Keratinocyte (primary cell): ENCODE measurements around the gene SPPL3. TPM values are rescaled to one million over a fixed set of nuclear protein-coding genes. Genes with fewer than 3 reads are reported as not detected.

Experiments used
- DNase-seq: peaks from one replicate; pipeline ENCODE4 v3.0.0-alpha.2; 2011; ENCODE audit warnings: low read depth, missing footprints, low spot score
- FAIRE-seq: peaks from 2 replicates; lab custom pipeline; 2011; peaks lifted over from hg19 to GRCh38; lab: Jason Lieb, UNC
- H2AFZ ChIP-seq: 2 replicates; pipeline ENCODE4 v1.6.0; 2012; ENCODE audit warnings: low read length, control low read depth, inconsistent platforms; ENCODE audit not compliant: control insufficient read depth
- H3K27ac ChIP-seq: 2 replicates; pipeline ENCODE4 v1.5.1; 2011; ENCODE audit warnings: low read length; ENCODE audit not compliant: control insufficient read depth, insufficient read depth
- H3K27me3 ChIP-seq: 3 replicates; pipeline ENCODE4 v1.6.0; 2011; ENCODE audit warnings: low read length; ENCODE audit not compliant: control insufficient read depth, insufficient read depth; ENCODE audit errors: extremely low read depth
- H3K36me3 ChIP-seq, 2 experiments: 2 replicates in 1 of 2; 3 replicates in 1 of 2; pipeline ENCODE4 v1.5.1; 2011; ENCODE audit warnings: low read length in 2 of 2, mild to moderate bottlenecking in 1 of 2; ENCODE audit not compliant: control insufficient read depth in 2 of 2, insufficient read depth in 2 of 2; ENCODE audit errors: extremely low read depth in 1 of 2
- H3K4me1 ChIP-seq: 3 replicates; pipeline ENCODE4 v1.5.1; 2011; ENCODE audit warnings: low read length; ENCODE audit not compliant: control insufficient read depth, insufficient read depth; ENCODE audit errors: extremely low read depth
- H3K4me2 ChIP-seq: 3 replicates; pipeline ENCODE4 v1.6.0; 2011; ENCODE audit warnings: low read depth, low read length; ENCODE audit not compliant: control insufficient read depth, insufficient read depth; ENCODE audit errors: extremely low read depth
- H3K4me3 ChIP-seq, 3 experiments: fragments of 200-600 bp in 1 of 3; sonication (generic) in 1 of 3; 2 replicates in 2 of 3; 3 replicates in 1 of 3; pipeline ENCODE4 v1.5.1; 2011 to 2016; ENCODE audit warnings: low read length in 3 of 3, mild to moderate bottlenecking in 3 of 3, control low read depth in 2 of 3, inconsistent platforms in 1 of 3, low read depth in 1 of 3, mixed read lengths in 1 of 3, mixed run types in 1 of 3, moderate library complexity in 1 of 3; ENCODE audit not compliant: control insufficient read depth in 2 of 3, insufficient read depth in 2 of 3; ENCODE audit errors: extremely low read depth in 1 of 3
- H3K79me2 ChIP-seq: 2 replicates; pipeline ENCODE4 v1.6.0; 2012; ENCODE audit warnings: low read length; ENCODE audit not compliant: control insufficient read depth, insufficient read depth
- H3K9ac ChIP-seq: 3 replicates; pipeline ENCODE4 v1.6.0; 2011; ENCODE audit warnings: low read length; ENCODE audit not compliant: control insufficient read depth, insufficient read depth; ENCODE audit errors: extremely low read depth
- H3K9me1 ChIP-seq: 3 replicates; pipeline ENCODE4 v1.6.0; 2011; ENCODE audit warnings: low read length; ENCODE audit not compliant: control insufficient read depth, insufficient read depth; ENCODE audit errors: extremely low read depth
- H3K9me3 ChIP-seq: 2 replicates; pipeline ENCODE4 v1.5.1; 2012; ENCODE audit warnings: low read depth, low read length; ENCODE audit not compliant: control insufficient read depth
- H4K20me1 ChIP-seq: 3 replicates; pipeline ENCODE4 v1.6.0; 2011; ENCODE audit warnings: low read length; ENCODE audit not compliant: control insufficient read depth, insufficient read depth; ENCODE audit errors: extremely low read depth
- CTCF ChIP-seq, 3 experiments: IDR thresholded peaks in 1 of 3; conservative IDR thresholded peaks in 1 of 3; optimal IDR thresholded peaks in 1 of 3; 2 replicates in 2 of 3; 3 replicates in 1 of 3; pipeline versions ENCODE3 to v1.5.1; 2011; ENCODE audit warnings: low read length in 3 of 3, mild to moderate bottlenecking in 3 of 3, moderate library complexity in 2 of 3, control low read depth in 1 of 3, inconsistent platforms in 1 of 3; ENCODE audit not compliant: insufficient read depth in 2 of 3; ENCODE audit errors: extremely low read depth in 1 of 3
- EZH2 ChIP-seq: IDR thresholded peaks from one replicate; pipeline ENCODE4 v1.6.1; 2012; ENCODE audit warnings: inconsistent platforms, mild to moderate bottlenecking, low read length, moderate library complexity
- dilution Hi-C: fragments of 300-500 bp; cut with MboI; formaldehyde crosslinking; loops from one replicate; pipeline ENCODE4 v1.7.0; 2020; ENCODE audit warnings: low sequenced_read_pairs; ENCODE audit not compliant: extremely low pct_ligation_motif_present
- polyA plus RNA-seq, 5 experiments: library from polyadenylated mRNA; depleted of rRNA in 3 of 5; stranded (reverse) in 3 of 5; stranded (forward) in 1 of 5; unstranded in 1 of 5; fragments of >200 nt; gene quantifications; 1 replicate in 1 of 5; 2 replicates in 3 of 5; 3 replicates in 1 of 5; pipeline versions ENCODE4 v1.2.1 to v1.2.3, GENCODE V29; 2011 to 2012; ENCODE audit warnings: missing spikeins in 2 of 5, low read depth in 1 of 5, low replicate concordance in 1 of 5

The SPPL3 gene
- polyA plus RNA-seq, 1 donor (not counting 4 experiments of a cell fraction or from before 2014, with no cell fraction given): 28.3 TPM

- dilution Hi-C loops: no loop called here
- Histone ChIP-seq H3K4me2 (no peak overlapping the region), H3K4me3 (no peak overlapping the region), H2AFZ (no peak overlapping the region), H3K79me2 (no peaks in the 10 kb centered on the region), H3K9ac (no peak overlapping the region), H3K36me3 (peaks cover 32 to 35% of the 10 kb centered on the region in 2 experiments), H3K27ac (no peak overlapping the region), H3K9me1 (no peaks in the 10 kb centered on the region), H3K27me3 (no peaks in the 10 kb centered on the region), H3K4me1 (peaks cover 8% of the 10 kb centered on the region), H3K9me3 (no peaks in the 10 kb centered on the region), H4K20me1 (no peaks in the 10 kb centered on the region)
- no peak for DNase-seq
- FAIRE-seq: no peak
- TF ChIP-seq EZH2: no peak
- no peak for TF ChIP-seq CTCF (optimal IDR thresholded peaks at IDR 0.05 in 1 of 3, IDR thresholded peaks at IDR 0.05 in 1 of 3, conservative IDR thresholded peaks at IDR 0.05 in 1 of 3; ENCODE audit: extremely low read depth in 1 of 3, insufficient read depth in 2 of 3, low read length in 3 of 3)
Measured at GRCh38 chr12:120766566-120766965, 137.6 kb downstream of the SPPL3 start.

- no peaks in the 10 kb centered on the region for H3K27me3 ChIP-seq
- H3K4me1 ChIP-seq: peaks cover 22% of the 10 kb centered on the region
- H4K20me1 ChIP-seq: no peaks in the 10 kb centered on the region
- dilution Hi-C loops: no loop called here
- H3K27ac ChIP-seq: no peak overlapping the region
- no peak for DNase-seq
- no peak overlapping the region for H2AFZ ChIP-seq
- peaks cover 32 to 42% of the 10 kb centered on the region in 2 experiments for H3K36me3 ChIP-seq
- H3K9me1 ChIP-seq: no peaks in the 10 kb centered on the region
- FAIRE-seq: no peak
- no peak overlapping the region for H3K4me2 ChIP-seq
- H3K9ac ChIP-seq: no peak overlapping the region
- TF ChIP-seq EZH2 (no peak), CTCF (optimal IDR thresholded peaks at IDR 0.05 in 1 of 3, IDR thresholded peaks at IDR 0.05 in 1 of 3, conservative IDR thresholded peaks at IDR 0.05 in 1 of 3; ENCODE audit: extremely low read depth in 1 of 3, insufficient read depth in 2 of 3, low read length in 3 of 3) (no peak)
- no peaks in the 10 kb centered on the region for H3K9me3 ChIP-seq
- no peak overlapping the region for H3K4me3 ChIP-seq
- no peaks in the 10 kb centered on the region for H3K79me2 ChIP-seq
Measured at GRCh38 chr12:120764816-120765215, 139.3 kb downstream of the SPPL3 start.
